ENCODE results near the gene SEMA3A. TPM values are rescaled to one million over a fixed set of nuclear protein-coding genes. Genes with fewer than 3 reads are reported as not detected.

Gene SEMA3A
- total RNA-seq, 3 donors from 2014 or later = 4.5 to 76.7 (median 9.7) TPM

- Histone ChIP-seq H3K4me3 (no peak overlapping the region), H3K36me3 (ENCODE audit: low read depth) (no peaks in the 10 kb centered on the region), H3K9me3 (peaks cover 4% of the 10 kb centered on the region), H3K4me1 (ENCODE audit: low read depth) (no peaks in the 10 kb centered on the region)
- intact Hi-C loops (cut with DNase I, micrococcal nuclease) = no loop called here
- TF ChIP-seq CTCF (IDR thresholded peaks at IDR 0.05) = no peak
- DNase-seq = no peak
- no peak for ATAC-seq
These were observed 145.3 kb downstream of the SEMA3A start for GRCh38 chr7:84049071-84049836.

GRCh38 chr7:84047085-84047484, 147.5 kb downstream of the SEMA3A start:
- no peak overlapping the region for H3K4me3 ChIP-seq
- DNase-seq = no peak
- intact Hi-C loops (cut with DNase I, micrococcal nuclease) = no loop called here

GRCh38 chr7:84044834-84045233, 149.8 kb downstream of the SEMA3A start:
- H3K4me1 ChIP-seq (ENCODE audit: low read depth) = no peaks in the 10 kb centered on the region
- intact Hi-C loops (cut with DNase I, micrococcal nuclease) = no loop called here

More at GRCh38 chr7:84047085-84047484, 147.5 kb downstream of the SEMA3A start:
- no peak for ATAC-seq
- H3K9me3 ChIP-seq = peaks cover 4% of the 10 kb centered on the region
- no peaks in the 10 kb centered on the region for H3K4me1 ChIP-seq (ENCODE audit: low read depth)
- no peak for TF ChIP-seq CTCF (IDR thresholded peaks at IDR 0.05)
- no peaks in the 10 kb centered on the region for H3K36me3 ChIP-seq (ENCODE audit: low read depth)

GRCh38 chr7:84043661-84044191, 150.9 kb downstream of the SEMA3A start:
- no peaks in the 10 kb centered on the region for H3K36me3 ChIP-seq (ENCODE audit: low read depth)
- no peak overlapping the region for H3K4me3 ChIP-seq
- no peak for TF ChIP-seq CTCF (IDR thresholded peaks at IDR 0.05)
- no peaks in the 10 kb centered on the region for H3K4me1 ChIP-seq (ENCODE audit: low read depth)
- no peaks in the 10 kb centered on the region for H3K9me3 ChIP-seq
- DNase-seq = no peak
- no peak for ATAC-seq
- intact Hi-C loops (cut with DNase I, micrococcal nuclease) = no loop called here

More at GRCh38 chr7:84044834-84045233, 149.8 kb downstream of the SEMA3A start:
- ATAC-seq (no peak), DNase-seq (no peak)
- no peaks in the 10 kb centered on the region for H3K36me3 ChIP-seq (ENCODE audit: low read depth)
- no peak overlapping the region for H3K4me3 ChIP-seq
- H3K9me3 ChIP-seq = no peaks in the 10 kb centered on the region
- no peak for TF ChIP-seq CTCF (IDR thresholded peaks at IDR 0.05)

GRCh38 chr7:84042110-84042539, 152.5 kb downstream of the SEMA3A start:
- Histone ChIP-seq H3K36me3 (ENCODE audit: low read depth) (no peaks in the 10 kb centered on the region), H3K9me3 (no peaks in the 10 kb centered on the region), H3K4me3 (no peak overlapping the region), H3K4me1 (ENCODE audit: low read depth) (no peaks in the 10 kb centered on the region)
- no peak for TF ChIP-seq CTCF (IDR thresholded peaks at IDR 0.05)
- ATAC-seq (peak; percentile 76), DNase-seq (no peak)
- intact Hi-C loops (cut with DNase I, micrococcal nuclease) = no loop called here

All from mucosa of descending colon (tissue), 3 donors.